GM12878 (cell line): Measurements from ENCODE around the gene SCD5. TPM values are rescaled to one million over a fixed set of nuclear protein-coding genes. Genes with fewer than 3 reads are reported as not detected.

ENCODE experiments used
- ATAC-seq: fragments of 200-7000 bp; cut with Tn5 transposase; 3 replicates; pipeline ENCODE4 v1.9.1; 2020; ENCODE audit warnings: mild to moderate bottlenecking, moderate library complexity
- BruUV-seq: library from RNA; stranded (reverse); fragments of 400-500 nt; replicated peaks from 2 replicates; lab custom pipeline; 2021; lab: Mats Ljungman, UMichigan
- CTCF ChIA-PET: fragments of 300-600 bp; sonication (Branson Sonifier 250); formaldehyde crosslinking; extraction: SDS; loops from one replicate; lab custom pipeline; 2021; ENCODE audit warnings: inconsistent platforms; lab: Yijun Ruan, JAX
- POLR2A ChIA-PET: fragments of 350-600 bp; formaldehyde crosslinking; extraction: SDS; loops from one replicate; lab custom pipeline; 2021; ENCODE audit warnings: inconsistent platforms; lab: Charles Lee
- RAD21 ChIA-PET: fragments of 300-600 bp; sonication (Branson Sonifier 250); formaldehyde crosslinking; loops from one replicate; lab custom pipeline; 2023; ENCODE audit warnings: antibody characterized with exemption; ENCODE audit not compliant: unreplicated experiment; lab: Charles Lee
- SMC1A ChIA-PET: fragments of 300-600 bp; sonication (Branson Sonifier 250); formaldehyde crosslinking; loops from one replicate; lab custom pipeline; 2023; ENCODE audit not compliant: unreplicated experiment, uncharacterized antibody; lab: Charles Lee
- DNase-seq: peaks from one replicate; pipeline ENCODE4 v3.0.0-alpha.2; 2011; ENCODE audit warnings: low read depth, low spot score
- FAIRE-seq: peaks from 3 replicates; lab custom pipeline; 2011; peaks lifted over from hg19 to GRCh38; lab: Jason Lieb, UNC
- H2AFZ ChIP-seq: 2 replicates; pipeline ENCODE4 v1.6.0; 2011; ENCODE audit warnings: low read depth, low read length, control low read depth; ENCODE audit not compliant: control insufficient read depth
- H3K27ac ChIP-seq: 2 replicates; pipeline ENCODE4 v1.5.1; 2011; ENCODE audit warnings: control low read depth; ENCODE audit not compliant: control insufficient read depth, insufficient read depth
- H3K27me3 ChIP-seq, 2 experiments: replicated peaks in 1 of 2; 2 replicates each; pipeline versions ENCODE4 v1.6.0 to v1.6.1; 2011; ENCODE audit warnings: low read length in 1 of 2; ENCODE audit not compliant: control insufficient read depth in 2 of 2, insufficient read depth in 2 of 2
- H3K36me3 ChIP-seq, 2 experiments: 2 replicates each; pipeline ENCODE4 v1.5.1; 2011; ENCODE audit warnings: low read length in 1 of 2; ENCODE audit not compliant: control insufficient read depth in 2 of 2, insufficient read depth in 2 of 2
- H3K4me1 ChIP-seq: 2 replicates; pipeline ENCODE4 v1.6.1; 2011; ENCODE audit warnings: mild to moderate bottlenecking, low read length, moderate library complexity, mixed read lengths; ENCODE audit not compliant: control insufficient read depth, insufficient read depth
- H3K4me2 ChIP-seq: 2 replicates; pipeline ENCODE4 v1.6.0; 2011; ENCODE audit warnings: control low read depth; ENCODE audit not compliant: control insufficient read depth, insufficient read depth
- H3K4me3 ChIP-seq: fragments of 200-600 bp; sonication (generic); 2 replicates; pipeline ENCODE4 v1.5.1; 2016
- H3K79me2 ChIP-seq: 2 replicates; pipeline ENCODE4 v1.6.0; 2011; ENCODE audit warnings: low read length; ENCODE audit not compliant: control insufficient read depth, insufficient read depth
- H3K9ac ChIP-seq: 2 replicates; pipeline ENCODE4 v1.8.0; 2011; ENCODE audit warnings: low read length, control low read depth, mixed read lengths; ENCODE audit not compliant: control insufficient read depth, insufficient read depth
- H3K9me3 ChIP-seq: replicated peaks from 3 replicates; pipeline ENCODE4 v1.5.1; 2011; ENCODE audit warnings: mild to moderate bottlenecking, low read length; ENCODE audit not compliant: control insufficient read depth, insufficient read depth
- H4K20me1 ChIP-seq: 2 replicates; pipeline ENCODE4 v1.6.0; 2011; ENCODE audit not compliant: control insufficient read depth, insufficient read depth
- DPF2 ChIP-seq: fragments of 450-650 bp; IDR thresholded peaks from 2 replicates; pipeline ENCODE4 v1.6.1; 2017; ENCODE audit warnings: mild to moderate bottlenecking
- MYC ChIP-seq: IDR thresholded peaks from 2 replicates; pipeline ENCODE4 v1.6.1; 2011; ENCODE audit warnings: mild to moderate bottlenecking, low read length, moderate library complexity, inconsistent platforms; ENCODE audit not compliant: insufficient read depth, insufficient replicate concordance, insufficient read length, severe bottlenecking
- PAX5 ChIP-seq: IDR thresholded peaks from 2 replicates; pipeline ENCODE4 v1.6.1; 2011; ENCODE audit warnings: low read depth, low read length, borderline replicate concordance
- RAD21 ChIP-seq: IDR thresholded peaks from 2 replicates; pipeline ENCODE4 v1.6.1; 2011; ENCODE audit warnings: mild to moderate bottlenecking, low read depth, low read length, moderate library complexity; ENCODE audit not compliant: insufficient read depth
- REST ChIP-seq: IDR thresholded peaks from 2 replicates; pipeline ENCODE4 v1.6.1; 2012; ENCODE audit warnings: mild to moderate bottlenecking, low read depth, low read length
- SKIL ChIP-seq: fragments of 450-650 bp; IDR thresholded peaks from 2 replicates; pipeline ENCODE4 v1.6.1; 2017; ENCODE audit warnings: mild to moderate bottlenecking, low read depth, inconsistent platforms; ENCODE audit not compliant: poor library complexity, severe bottlenecking
- ZBTB40 ChIP-seq: fragments of 450-650 bp; IDR thresholded peaks from 2 replicates; pipeline ENCODE4 v1.6.1; 2016; ENCODE audit warnings: mild to moderate bottlenecking, moderate library complexity, borderline replicate concordance
- ZNF592 ChIP-seq: fragments of 450-650 bp; IDR thresholded peaks from 2 replicates; pipeline ENCODE4 v1.6.1; 2017; ENCODE audit warnings: mild to moderate bottlenecking, moderate library complexity
- WGBS: methylation state at CpG from one replicate; pipeline ENCODE4 v1.1.6; 2016; ENCODE audit warnings: low lambda C conversion rate; ENCODE audit not compliant: insufficient replicate concordance, insufficient coverage; ENCODE audit errors: missing lambda C conversion rate; 5-methylcytosine and 5-hydroxymethylcytosine counted together
- in situ Hi-C: fragments of 300-500 bp; cut with MboI; formaldehyde crosslinking; loops from 9 replicates; pipeline ENCODE4 v1.14.3; 2018; ENCODE audit warnings: mixed read lengths
- intact Hi-C: fragments of 100-400 bp; cut with micrococcal nuclease; formaldehyde crosslinking; loops from one replicate; pipeline ENCODE4 v1.14.2; 2022; ENCODE audit not compliant: unreplicated experiment
- polyA plus RNA-seq, 11 experiments: library from polyadenylated mRNA; depleted of rRNA in 4 of 11; unstranded in 6 of 11; stranded (reverse) in 5 of 11; fragments of >200 nt; fragmentation: Nextera tagmentation in 4 of 11; fragmentation: Illumina TruSeq in 1 of 11; extraction: Ambion mirVana in 4 of 11; extraction: Trizol in 1 of 11; gene quantifications; 1 replicate in 1 of 11; 2 replicates in 10 of 11; pipeline versions ENCODE4 v1.2.1 to v1.2.3, GENCODE V29; 2011 to 2016; ENCODE audit warnings: inconsistent platforms in 2 of 11, missing spikeins in 2 of 11, low read depth in 1 of 11
- total RNA-seq, 4 experiments: library from RNA; depleted of rRNA in 3 of 4; stranded (reverse); fragments of >200 nt in 3 of 4; fragmentation: Illumina TruSeq in 1 of 4; extraction: Trizol in 1 of 4; gene quantifications; 2 replicates each; pipeline versions ENCODE4 v1.2.1 to v1.2.3, GENCODE V29; 2013 to 2021

The SCD5 gene
- total and polyA plus RNA-seq, 10 of the 15 experiments (the other 5 are each of a cell fraction or from before 2014, with no cell fraction given): 2.4 to 15.0 (median 4.2) TPM

- no peak for TF ChIP-seq DPF2
- no peak for TF ChIP-seq PAX5
- no peak for TF ChIP-seq MYC
Measured at GRCh38 chr4:82698412-82698811, 100.2 kb downstream of the SCD5 start (continued).

- Histone ChIP-seq H3K4me3 (no peak overlapping the region), H3K4me2 (no peak overlapping the region), H3K27me3 (no peaks in the 10 kb centered on the region), H3K36me3 (no peaks in the 10 kb centered on the region; a peak in 1 of 4 replicates), H3K4me1 (no peaks in the 10 kb centered on the region), H3K9ac (no peak overlapping the region), H4K20me1 (no peaks in the 10 kb centered on the region), H3K27ac (no peak overlapping the region), H3K79me2 (no peaks in the 10 kb centered on the region), H2AFZ (no peak overlapping the region), H3K9me3 (no peaks in the 10 kb centered on the region)
- BruUV-seq: no TSS peak
- DNase-seq (no peak), ATAC-seq (no peak), FAIRE-seq (no peak)
- ChIA-PET SMC1A (interaction anchor here (1.0 kb wide), 1 partner anchor 45 kb away, joined by 3 read pairs; no protein-coding TSS in a partner anchor), POLR2A (no interaction called here), RAD21 (no interaction called here), CTCF (no interaction called here)
- in situ Hi-C loops: no loop called here
- intact Hi-C loops: no loop called here
- WGBS: 42% methylated on average over 8 of the region's 8 CpGs
- TF ChIP-seq ZNF592: no peak
- no peak for TF ChIP-seq SKIL
- no peak for TF ChIP-seq REST
- TF ChIP-seq RAD21: no peak
- no peak for TF ChIP-seq ZBTB40
Measured at GRCh38 chr4:82697561-82697960, 101.0 kb downstream of the SCD5 start.
